Measurements from ENCODE around the gene PTTG1.

The PTTG1 gene

GRCh38 chr5:160421625-160422258, at the start of gene PTTG1:
TSS of gene PTTG1 (plus strand) at chr5:160421855. CDS start at chr5:160422313, 458 bp downstream.
- peak; percentile 95 to 96 for DNase-seq

DNA sequence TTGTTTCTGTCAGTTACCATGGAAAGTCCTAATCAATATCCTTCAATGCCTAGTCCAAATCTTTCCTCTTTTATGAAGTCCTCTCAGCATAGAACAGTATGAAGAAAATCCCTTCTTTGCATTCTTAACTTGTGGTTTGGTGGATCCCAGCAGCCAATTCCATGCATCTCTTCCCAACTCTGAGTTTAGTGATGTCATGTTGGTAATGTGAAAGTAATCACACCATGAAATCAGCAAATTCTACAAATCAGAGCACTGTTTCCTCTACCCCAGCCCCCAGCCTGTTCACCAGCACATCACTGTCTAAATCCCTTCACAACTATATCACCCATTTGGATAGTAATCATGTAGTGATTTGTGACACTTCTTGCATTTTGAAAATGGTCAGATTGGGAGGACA, 46.5 kb upstream of the PTTG1 start:
- no peak for DNase-seq

GRCh38 chr5:160375701-160376100, 46.0 kb upstream of the PTTG1 start:
- no peak for DNase-seq

- no peak for DNase-seq
Measured at GRCh38 chr5:160376416-160376815, 45.2 kb upstream of the PTTG1 start.

DNA sequence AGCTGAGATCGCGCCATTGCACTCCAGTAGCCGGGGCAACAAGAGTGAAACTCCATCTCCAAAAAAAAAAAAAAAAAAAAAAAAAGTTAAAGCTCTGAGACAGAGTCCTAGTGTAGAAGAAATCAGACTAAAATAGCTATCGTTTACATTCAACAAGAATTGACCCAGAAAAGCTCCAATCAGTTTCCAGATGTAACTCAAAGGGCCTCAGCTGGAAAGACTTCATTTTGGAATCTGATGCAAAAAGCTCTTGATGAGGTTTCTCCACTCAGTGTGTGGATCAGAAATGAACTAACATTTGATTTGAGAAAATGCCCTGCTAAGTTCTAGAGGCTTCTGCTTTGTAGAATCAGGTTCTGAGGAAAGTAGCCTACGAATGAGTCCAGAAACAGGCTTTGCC, 44.0 kb upstream of the PTTG1 start:
- no peak for DNase-seq

DNA sequence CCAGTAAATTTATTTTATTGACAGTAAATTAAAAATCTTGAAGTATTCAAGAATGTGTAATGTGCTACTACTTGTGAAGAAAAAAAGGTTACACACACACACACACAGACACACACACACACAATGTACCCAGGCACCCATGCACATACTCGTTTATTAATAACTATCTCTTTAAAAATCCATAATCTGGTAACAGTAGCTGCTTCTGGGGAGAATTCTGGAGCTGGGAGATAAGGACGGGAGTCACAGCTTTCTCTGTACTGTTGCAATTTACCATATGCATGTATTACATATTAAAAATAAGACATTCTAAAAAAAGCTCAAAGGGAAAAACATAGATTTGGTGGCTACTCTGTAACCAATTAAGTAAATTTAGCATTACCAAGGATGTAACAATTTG, 43.3 kb upstream of the PTTG1 start:
- no peak for DNase-seq

DNA sequence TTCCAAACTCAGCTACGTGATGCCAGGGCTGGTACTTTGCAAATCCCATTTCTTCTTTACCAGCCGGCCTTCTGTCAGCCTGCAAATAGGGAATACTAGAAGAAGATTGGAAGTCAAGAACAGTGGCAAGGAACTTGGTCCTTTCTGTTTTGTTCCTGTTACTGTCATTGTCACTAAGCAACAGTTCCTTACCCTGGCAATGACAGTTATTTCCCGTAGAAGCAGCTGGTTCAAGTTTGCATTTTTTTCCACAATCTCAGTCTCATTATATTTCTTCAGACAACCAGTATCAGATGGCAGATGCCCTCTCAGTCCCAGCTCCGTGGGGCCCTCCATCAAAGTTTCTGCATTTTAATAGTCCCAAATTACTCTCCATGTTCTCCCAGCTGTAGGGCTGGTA, 42.1 kb upstream of the PTTG1 start:
- no peak for DNase-seq

DNA sequence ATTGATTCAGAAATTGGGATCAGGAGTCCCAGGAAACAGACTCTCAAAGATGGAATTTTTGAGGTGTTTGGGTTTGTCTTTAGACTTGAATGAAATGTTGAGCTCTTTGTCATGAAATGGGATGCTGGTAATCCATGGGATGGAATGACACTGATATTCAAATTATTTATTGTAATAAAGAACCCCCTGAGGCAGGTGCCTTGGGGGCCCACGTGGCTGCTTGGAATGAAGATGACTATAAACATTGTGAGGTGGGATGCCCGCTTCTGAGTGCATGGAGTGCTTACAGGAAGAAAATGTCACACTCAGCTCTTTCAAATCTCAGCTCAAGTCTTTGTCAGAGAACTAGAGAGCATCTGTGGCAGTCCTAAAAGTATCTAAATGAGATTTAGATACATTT, 41.6 kb upstream of the PTTG1 start:
- no peak for DNase-seq

- no peak for DNase-seq
Measured at GRCh38 chr5:160382346-160382745, 39.3 kb upstream of the PTTG1 start.

GRCh38 chr5:160384681-160385080, 37.0 kb upstream of the PTTG1 start:
- DNase-seq: no peak

DNA sequence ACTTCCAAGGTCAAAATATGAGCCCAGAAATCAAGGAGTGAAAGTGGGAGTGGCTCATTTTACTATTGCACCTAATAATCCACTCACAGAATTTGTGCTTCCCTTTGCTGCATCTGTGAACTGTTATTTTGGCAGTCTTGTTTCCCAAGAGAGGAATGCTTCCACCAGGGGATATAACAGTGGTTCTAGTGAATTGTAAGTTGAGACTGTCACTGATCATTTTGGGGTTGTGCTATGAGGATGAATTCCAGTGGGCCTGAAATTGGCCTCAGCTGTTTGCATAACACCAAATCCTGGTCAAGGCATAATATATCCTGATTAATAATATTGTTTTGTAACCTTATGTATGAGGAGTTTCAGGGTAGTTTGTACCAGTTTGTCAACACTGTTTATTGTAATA, 36.2 kb upstream of the PTTG1 start:
- DNase-seq: no peak

GRCh38 chr5:160387445-160387844, 34.2 kb upstream of the PTTG1 start:
- no peak for DNase-seq

DNA sequence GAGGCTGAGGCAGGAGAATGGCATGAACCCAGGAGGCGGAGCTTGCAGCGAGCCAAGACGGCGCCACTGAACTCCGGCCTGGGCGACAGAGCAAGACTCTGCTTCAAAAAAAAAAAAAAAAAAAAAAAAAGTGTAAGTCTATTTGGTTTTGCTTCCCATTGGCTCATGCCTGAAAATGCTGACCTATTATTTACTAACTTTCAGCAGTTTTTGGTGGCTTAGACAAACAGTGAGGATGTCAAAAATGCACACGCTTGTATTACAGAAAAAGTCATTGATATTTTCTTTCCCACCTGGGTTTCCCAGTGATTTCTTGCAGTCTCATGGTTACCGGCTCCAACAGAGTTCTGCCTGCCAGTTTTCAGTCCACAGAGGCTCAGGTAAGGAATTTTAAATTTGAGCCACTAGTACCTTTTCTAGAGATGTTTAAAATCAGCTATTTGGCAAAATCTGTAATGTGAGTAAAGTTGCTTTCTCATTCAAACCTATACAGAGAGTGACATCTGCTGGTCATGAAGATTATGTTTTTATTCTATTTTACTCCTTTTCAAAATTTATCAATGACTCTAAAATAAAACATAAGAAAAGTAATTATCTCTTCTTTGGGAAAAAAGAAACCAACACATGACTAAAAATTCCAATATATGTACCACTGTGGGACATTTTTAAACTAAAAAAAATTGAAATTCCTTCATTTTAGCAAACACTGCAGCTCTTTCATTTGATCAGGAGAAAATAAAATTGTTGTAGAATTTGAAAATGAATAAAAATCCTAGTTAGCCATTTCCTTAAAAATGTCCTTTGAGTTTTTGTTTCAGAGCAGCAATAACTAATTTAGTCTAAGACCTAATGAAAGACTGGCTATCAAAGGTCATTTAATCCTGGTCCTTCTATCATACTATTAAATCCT, 30.6 kb upstream of the PTTG1 start:
- DNase-seq: no peak

- DNase-seq: no peak
Measured at GRCh38 chr5:160395111-160395510, 26.5 kb upstream of the PTTG1 start.

DNA sequence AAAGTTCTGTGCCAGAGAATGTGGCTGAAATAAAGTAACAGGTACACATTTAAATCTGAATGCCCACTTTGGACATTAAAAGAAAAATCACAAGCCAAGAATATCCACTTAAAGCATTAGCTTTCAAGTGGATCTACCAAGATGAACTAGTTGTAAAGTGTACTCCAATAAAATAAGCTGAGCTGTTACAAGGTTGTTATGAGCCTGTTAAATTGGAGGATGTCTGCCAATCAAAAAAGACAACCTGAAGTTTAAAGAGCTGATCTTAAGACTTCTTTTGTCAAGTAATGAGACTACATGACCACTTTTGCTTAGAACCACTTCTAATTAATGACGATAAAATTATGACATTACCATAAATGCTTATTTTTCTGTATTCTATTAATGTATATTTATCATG, 24.2 kb upstream of the PTTG1 start:
- DNase-seq: no peak

GRCh38 chr5:160398806-160399205, 22.8 kb upstream of the PTTG1 start:
- no peak for DNase-seq

GRCh38 chr5:160399402-160400353, 22.0 kb upstream of the PTTG1 start, which contains the start of gene FAM200C:
TSS of gene FAM200C (minus strand) at chr5:160400054. CDS start at chr5:160395490, 4,564 bp downstream.
- DNase-seq: peak; percentile 83

GRCh38 chr5:160418561-160419457, 2.8 kb upstream of the PTTG1 start, which contains the start of gene SLU7:
TSS of gene SLU7 (minus strand) at chr5:160419081. CDS start at chr5:160415294, 3,787 bp downstream.
- peak; percentile 95 for DNase-seq

DNA sequence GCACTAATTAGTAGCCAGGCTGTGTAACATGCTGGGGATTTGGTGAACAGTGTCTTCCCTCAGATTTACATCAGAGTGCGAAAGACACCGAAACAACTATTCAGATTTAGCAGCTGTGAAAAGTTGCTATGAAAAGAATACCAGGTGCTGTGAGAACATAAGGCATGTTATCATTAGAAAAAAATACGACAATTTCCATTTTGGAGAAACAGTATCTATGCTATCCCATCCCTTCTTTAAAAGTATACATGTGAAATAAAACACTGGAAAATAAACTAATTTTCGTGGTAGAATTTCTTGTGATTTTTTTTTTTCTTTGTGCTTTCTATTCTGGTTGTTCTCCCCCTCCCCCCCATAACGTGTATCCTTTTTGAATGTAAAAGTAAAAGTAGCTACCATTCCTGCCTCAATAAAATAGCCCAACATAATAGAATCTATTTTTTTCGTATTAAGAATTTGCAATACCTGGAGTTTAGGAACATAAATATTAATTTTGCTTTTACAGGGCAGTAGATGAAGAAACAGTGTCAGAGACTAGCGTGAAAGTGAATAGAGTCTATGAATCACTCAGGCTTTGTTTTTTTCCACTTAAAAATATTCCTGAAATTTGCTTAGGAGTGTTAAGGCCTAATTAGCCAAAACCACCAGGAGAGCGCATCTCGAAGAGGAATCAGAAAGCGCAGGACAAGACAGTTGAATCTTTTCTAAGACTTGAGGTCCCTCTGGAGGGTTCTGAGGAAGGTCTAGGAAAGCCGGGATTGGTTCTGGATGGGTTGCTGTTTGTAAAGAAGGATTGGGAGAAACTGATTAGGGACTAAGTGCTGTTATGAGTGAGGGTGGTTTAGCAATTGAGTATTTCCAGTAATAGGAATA, 2.0 kb upstream of the PTTG1 start:
- no peak for DNase-seq

GRCh38 chr5:160420331-160420610, 1.4 kb upstream of the PTTG1 start:
- DNase-seq: no peak

GRCh38 chr5:160423099-160423498, 1.4 kb downstream of the PTTG1 start:
- no peak for DNase-seq

Measured in activated T-cell treated with anti-CD3 and anti-CD28 coated beads, Interleukin-2, amount 50 U/mL, for 48 hours (primary cell).